HG03135 (cell line): Measurements from ENCODE around the gene CACNA2D4.

Experiments
- ATAC-seq: cut with Tn5 transposase; IDR thresholded peaks from one replicate; pipeline ENCODE4 v1.9.1; 2021; ENCODE audit warnings: mild to moderate bottlenecking, moderate library complexity; ENCODE audit not compliant: unreplicated experiment

Gene CACNA2D4

DNA sequence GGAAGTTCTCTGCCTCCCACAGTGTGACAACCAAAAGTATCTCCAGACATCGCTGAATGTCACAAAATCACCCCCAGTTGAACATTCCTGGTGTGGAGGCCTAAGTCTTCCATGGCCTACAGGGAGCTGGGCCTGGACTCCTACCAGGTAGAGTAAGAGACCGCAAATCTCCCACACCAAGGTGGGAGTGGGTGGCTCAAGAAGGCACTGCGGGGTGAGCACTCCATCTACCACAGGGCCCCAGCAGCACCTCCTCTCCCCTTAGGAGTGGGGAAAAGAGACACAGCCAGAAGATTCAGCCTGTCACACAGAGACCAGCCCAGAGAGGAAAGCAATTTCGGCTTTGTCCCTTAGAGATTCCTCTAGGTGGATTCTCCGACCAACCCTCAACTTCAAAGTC, 72.6 kb downstream of the CACNA2D4 start:
- no peak for ATAC-seq

DNA sequence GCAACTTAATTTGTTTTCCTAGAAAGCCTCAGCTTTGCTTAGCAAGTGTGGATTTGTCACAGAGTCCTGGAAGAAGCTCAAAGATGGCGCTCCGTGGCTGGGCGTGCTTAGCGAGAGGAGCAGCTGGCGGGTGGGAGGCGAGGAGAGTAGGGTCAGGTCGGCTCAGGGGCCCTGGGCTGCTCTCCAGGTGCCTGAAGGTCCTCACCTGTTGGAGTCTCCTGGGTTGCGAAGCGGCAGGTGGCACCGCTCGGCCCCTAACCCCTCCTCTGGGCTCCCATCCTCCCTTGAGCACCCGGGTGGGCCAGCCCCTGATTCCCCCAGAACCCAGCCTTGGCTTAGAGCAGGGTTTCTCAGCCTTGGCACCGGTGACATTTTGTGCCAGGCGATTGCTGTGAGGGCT, 73.0 kb downstream of the CACNA2D4 start:
- ATAC-seq = no peak

DNA sequence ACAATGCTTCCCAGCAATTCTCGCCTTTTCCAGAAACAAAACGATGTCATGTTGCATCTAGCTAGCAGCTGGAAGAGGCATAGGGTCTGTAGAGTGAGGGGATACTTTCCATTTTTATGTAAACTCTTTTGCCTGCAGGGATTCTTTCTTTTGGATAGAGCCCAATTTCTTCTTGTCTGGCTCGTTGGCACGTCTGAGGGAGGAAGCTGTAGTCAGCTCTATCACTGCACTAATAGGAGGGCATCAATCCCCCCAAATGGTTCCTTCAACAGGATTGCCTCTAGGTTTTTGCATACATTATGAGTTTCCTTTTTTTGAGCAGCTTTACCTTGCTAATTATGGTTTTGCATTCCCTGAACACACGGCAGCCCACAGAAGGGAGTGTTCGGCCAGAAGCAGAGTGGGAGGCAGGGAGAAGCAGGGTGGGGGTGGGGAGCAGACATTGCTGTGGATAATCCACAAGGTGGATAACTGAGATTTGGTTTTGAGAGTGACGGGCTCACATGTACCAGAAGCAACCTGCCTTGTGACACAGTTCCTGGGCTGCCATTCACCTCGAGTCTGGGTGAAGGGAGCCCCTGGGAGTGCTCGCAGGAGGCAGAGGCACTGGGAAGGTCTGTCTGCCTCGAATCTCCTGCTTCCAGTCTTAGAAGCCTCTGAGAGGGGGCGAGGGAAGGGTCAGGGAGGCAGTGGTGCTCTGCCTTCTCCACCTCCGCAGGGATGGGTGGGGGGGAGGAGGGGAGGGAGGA, 73.6 kb downstream of the CACNA2D4 start:
- ATAC-seq = no peak

DNA sequence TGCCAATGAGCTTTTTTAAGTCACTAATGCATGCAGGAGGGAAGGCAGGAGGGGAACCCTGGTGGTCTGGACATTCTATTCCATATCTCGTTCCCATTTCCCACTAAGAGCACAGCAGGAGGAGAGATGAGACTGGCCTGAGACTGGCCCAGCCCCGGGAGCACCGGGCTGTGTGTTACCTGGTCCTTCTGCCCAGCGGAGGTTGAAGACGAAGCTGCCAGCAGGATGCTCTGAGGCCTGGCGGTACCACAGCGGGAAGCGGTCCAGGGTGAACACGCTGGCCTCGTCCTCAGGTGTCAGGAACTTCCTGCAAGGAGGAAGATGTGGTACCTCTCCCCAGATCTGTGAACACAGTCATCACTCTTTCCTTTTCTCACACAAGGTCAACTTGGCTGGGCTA, 74.2 kb downstream of the CACNA2D4 start:
- no peak for ATAC-seq

DNA sequence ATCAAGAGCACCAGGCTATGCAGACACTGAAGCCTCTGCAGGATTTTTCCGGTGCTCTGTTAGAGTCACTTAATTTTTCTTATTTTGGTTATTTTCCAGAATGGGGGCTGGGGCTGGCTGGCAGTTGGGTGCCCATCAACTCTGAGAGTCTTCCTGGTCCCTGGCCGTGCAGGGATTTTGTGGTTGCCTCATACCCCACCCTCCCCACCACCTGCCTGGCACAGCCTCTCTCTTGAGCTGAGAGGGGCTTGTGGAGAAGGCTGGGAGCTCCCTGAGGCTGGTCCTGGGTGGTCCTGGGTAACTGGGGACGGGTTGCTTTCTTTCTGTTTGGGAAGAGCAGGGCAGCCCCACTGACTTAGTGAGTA, 74.8 kb downstream of the CACNA2D4 start:
- no peak for ATAC-seq

DNA sequence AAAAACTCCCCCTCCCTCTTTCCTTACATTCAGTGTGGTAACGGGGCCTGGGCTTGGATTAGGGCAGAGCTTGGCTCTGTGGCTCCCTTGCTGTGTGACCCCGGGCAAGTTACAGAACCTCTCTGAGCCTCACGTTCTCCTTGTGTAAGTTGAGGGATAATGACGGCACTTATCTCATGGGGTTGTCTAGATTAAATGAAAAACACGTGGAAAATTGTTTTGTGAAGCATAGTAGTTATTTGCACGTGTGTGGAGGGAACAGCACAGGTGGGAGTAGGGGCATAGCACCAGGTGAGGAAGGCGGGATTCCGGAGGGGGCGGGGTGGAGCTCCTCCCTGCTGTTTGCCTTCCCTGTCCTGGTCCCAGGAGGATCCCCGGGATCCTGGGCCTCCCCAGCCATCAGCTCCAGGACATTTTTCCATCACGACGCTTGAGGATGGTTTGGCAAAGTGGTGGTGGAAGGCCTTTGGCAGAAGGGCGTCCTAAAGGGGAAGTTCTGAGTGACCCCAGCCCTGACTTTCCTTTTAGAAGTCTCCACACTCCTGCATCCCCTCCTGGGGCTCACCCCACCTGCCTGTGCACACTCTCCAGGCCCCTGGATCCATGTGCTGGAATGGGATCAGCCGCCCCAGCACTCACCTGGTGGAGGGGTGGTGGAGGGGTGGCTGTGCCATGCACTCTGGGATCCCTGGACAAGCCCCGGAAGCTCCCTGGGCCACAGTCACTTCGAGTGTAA, 75.4 kb downstream of the CACNA2D4 start:
- no peak for ATAC-seq

DNA sequence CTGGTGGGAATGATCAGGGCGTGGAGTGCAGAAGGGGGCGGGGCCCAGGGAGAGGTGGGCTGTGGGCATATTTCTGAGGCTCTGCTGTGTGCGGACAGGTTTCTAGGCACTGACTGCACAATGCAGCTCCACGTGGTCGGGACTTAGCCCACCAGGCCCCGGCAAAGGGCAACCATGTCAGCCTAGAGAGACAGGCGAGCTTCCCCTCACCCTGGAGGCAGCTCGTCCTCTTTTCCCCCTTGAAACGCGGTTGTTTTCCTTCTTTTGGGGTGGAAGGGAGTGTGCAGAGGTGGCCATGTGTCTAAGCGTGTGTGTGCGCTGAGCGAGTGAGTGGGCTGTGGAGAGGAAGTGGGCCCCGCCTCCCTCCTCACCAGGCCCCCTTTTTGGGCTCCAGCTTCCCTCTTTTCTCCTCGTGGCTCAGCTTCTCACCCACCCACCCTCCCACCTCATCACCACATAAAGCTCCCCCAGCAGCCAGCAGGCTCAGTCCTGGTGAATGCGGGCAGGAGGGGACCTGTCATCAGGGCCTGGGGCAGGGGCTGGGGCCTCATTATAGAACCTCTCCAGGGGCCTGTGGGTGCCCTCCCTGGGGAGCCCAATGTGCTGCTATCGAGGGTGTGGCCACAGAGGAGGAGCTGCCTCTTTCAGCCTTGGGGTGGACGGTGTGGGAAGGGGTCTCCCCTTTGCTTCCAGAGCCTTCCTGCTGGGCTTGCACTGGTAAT, 76.1 kb downstream of the CACNA2D4 start:
- ATAC-seq = no peak

DNA sequence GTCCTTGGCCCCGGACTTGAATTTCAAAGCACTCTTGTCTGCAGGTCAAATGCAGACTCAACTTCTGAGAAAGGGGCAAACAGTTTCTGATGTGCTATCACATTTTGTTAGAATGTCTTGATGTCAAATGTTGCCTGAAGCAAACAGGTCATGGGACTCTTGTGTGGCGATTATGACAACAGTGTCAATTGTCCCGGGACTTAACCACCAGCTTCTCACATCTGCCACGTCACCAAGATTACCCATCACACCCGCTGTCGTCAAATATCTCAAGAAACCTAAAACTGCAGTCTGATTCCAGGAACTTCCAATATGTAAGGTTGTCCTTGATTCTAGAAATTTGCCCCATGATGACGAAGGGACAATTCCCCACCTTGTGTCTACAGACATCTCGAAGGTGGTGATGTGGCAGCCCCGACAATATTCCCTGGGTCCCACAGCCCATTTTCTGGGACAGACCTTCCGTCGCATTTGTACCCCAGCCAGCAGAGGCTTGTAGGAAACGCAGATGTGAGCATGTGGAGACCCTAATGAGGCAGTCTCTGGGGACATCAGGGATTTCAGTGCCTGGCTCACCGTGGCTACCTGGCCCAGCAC, 76.8 kb downstream of the CACNA2D4 start:
- ATAC-seq = no peak

DNA sequence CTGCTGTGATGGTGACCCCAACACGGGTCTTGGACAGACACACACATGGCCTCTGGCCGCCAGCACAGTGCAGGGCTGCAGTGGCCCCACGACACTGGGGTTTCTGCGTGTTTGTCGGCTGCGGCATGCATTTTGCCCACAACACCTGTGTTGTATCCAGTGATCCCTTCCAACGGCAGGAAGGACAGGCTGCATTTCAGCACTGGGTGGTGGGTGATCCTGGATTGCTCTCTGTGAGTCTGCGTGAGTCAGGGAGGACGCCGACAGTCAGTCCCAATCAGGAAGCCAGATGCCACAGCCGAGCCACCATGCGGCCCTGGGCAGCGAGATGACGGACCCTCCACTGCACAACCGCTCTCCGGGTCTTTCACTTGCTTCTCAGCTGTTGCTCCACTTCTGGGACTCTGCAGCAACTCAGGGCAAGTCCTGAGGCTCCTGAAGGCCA, 77.4 kb downstream of the CACNA2D4 start:
- no peak for ATAC-seq

DNA sequence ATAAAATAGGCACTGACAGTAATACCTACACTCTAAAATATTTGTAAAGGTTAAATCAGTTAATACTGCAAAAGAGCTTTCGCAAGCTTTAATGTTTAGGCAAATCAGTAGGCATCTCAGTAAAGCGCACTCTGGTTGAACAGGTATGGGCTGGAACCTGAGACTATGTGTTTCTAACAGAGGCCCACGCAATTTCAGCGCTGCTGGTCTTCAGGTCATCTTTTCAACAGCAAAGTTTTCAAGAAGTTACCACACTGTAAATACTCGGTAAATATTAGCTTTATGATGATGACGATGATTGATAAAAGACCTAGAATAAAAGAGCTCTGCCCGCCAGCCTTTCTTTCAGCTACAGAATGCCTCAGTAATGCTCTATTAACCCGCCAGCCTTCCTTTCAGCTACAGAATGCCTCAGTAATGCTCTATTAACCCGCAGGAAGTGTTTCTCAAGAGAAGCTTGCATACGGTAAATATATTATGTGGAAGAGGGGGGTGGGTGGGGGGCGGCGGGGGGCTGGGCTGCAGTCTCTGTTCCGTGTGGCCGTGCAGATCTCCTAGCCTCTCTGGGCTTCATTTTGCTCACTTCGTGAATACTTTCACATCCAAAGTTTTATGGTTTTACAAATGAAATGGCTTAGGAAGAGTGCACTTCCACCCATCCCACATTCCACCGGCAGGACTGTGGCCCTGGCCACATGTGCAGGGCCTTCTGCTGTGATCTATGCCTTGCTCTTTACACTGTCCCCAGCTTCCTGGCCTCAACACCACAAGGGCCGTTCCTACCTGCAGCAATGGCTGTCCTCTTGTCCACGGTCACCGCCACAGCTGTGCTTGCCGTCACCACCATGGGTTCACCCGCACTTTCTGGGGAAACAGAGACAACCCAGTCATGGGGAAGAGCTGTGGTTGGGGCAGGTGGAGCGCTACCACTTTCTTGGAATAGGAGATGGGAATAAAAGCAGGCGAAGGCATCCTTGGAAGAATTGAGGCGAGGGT, 78.2 kb downstream of the CACNA2D4 start:
- ATAC-seq = no peak

DNA sequence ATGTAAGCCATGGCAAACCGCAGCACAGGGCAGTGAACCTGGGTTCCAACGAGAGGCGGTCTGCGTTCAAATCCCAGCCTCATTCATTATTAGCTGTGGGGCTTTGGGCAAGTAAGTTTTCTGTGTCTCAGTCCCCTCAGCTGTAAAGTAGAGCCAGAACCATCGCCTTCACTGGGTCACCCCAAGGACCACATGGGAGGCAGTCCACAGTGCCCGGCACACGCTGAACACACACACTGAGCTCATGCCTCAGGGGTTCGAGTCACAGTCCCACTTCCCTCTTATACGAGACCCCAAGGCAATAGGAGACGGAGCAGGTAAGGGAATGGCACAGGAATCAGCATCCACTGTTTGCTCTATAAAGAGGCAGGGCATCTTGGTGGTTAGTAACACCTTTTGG, 79.0 kb downstream of the CACNA2D4 start:
- ATAC-seq = no peak

DNA sequence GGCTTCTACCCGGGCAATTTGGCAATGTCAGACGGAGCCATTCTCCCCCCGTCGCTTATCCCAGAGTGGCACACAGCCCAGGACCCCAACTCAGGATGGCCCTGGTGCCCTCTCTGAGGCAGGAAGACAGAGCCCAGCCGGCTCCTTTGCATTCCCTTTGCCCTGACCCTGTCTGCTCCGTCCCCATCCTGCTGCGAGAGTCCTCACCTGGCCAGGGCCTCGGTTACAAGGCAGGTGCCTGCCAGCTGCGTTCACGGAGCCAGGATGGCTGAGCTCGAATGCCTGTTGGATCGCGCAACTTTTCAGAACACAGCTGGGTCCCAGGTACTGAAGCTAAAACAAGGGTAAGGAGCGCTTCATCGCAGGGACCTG, 79.5 kb downstream of the CACNA2D4 start:
- ATAC-seq = no peak

DNA sequence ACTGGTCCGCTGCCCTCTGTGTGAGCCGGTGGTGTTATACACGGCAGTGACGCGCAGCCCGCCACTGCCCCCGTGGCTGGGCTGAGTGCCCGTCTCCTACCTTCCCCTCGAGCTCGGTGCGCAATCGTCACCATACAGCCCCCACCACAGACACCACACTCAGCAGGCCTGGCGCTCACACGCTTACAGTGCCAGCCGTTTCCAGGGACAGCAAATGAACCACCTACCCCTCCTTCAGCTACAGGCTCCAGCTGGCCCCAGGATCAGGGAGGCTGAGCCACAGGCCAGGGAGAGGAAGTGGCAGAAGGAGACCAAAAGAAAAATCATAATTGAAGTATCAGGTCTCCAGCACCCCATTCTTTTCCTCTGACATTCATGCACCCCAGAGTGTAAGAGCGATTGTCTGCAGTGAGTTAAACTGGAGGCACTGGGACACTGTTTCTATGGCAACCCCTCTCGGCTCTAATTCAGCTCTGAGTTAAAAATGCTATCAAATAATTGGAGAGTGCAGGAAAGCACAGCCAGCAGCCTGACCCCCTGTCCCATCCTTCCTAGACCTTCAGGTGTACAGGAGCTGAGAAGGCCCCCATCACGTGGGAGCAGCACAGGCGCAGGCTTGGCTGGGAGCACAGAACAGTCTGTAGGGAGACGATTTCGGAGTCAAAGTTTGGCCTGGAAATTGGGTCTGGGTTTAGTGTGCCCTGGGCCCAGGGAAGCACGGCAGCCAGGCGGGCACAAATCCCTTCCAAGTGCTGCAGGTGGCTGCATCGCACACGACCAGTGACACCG, 80.1 kb downstream of the CACNA2D4 start:
- no peak for ATAC-seq

DNA sequence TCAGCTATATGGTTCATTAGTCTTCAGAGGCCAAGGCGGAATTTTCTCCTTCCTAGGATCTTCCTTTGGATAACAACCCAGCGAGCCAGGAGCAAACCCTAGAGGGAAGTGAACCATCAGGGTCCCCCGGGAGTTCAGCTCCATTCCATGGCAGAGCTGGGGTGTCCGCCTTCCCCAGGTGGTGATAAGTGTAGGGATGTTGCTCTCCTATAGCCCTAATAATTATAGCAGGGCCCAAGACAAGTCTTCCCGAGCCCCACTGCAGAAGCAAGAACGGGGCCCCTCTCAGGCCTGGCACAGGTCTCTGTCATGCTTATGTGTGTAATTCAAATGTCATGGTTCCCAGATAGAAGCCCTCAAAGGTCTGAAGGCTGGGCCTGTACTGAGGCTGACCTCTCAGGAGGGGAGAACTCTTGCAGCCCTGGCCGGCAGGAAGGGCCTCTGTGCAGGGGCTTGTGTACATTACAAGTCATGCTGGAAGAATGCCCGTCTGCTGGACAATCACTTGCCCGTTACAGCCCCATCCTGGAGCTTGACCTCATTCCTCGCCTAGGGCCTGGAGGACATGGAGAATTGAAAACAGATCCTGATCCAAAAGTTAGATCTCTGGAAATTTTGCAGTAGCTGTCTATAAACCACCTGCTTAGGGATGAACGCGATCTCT, 80.8 kb downstream of the CACNA2D4 start:
- no peak for ATAC-seq

DNA sequence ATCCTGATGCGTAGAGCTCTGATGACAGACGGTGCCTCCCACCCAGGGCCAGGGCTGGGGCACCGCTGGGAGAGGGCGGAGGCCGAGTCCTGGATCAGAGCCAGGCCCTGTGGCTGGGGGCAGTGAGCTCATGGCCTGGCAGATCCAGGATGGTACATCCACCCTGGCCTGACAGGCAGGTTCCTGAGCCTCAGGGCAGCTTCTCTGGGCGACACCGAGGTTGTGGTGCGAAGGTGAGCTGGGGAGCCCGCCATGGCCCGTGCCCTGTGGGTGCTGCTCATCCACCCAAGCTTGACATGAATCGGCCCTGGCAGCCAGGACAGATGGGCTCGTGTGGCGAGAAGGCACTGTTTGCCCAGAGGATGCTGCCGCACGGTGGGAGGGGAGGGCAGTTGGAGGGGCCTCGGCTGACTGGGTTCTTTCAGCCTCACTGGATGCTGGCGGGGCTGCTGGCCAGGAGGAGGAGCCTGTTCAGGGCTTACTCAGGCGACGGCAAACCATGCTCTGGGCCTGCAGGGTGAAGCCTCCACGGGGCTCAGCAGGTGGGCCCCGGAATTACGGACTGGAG, 81.5 kb downstream of the CACNA2D4 start:
- no peak for ATAC-seq

DNA sequence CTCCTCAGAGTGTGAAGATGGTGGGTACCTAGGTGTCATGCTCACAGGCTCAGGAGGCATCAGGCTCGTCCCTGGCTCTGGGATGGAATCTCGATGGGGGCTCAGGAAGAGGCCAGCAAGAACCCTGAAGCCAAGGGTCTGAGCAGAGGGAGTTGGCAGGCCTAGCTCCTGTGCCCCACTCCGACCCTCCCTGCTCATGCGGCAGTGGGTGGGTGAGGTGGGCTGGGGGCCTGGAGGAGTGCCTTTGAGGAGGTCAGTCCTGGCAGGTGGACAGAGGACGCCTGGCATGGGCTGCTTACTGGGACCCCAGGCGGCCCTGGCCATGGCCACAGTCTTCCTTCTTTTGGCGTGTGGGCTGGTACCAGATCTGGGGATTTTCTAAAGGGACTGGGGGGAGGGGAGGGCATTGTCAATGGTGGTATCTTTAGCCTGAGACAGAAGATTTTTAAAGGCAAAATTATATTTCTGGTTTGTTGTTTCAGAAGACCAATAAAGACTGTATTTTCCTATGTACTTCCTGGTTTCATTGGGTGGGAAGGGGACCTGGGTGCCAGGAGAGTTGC, 82.1 kb downstream of the CACNA2D4 start:
- ATAC-seq = no peak

DNA sequence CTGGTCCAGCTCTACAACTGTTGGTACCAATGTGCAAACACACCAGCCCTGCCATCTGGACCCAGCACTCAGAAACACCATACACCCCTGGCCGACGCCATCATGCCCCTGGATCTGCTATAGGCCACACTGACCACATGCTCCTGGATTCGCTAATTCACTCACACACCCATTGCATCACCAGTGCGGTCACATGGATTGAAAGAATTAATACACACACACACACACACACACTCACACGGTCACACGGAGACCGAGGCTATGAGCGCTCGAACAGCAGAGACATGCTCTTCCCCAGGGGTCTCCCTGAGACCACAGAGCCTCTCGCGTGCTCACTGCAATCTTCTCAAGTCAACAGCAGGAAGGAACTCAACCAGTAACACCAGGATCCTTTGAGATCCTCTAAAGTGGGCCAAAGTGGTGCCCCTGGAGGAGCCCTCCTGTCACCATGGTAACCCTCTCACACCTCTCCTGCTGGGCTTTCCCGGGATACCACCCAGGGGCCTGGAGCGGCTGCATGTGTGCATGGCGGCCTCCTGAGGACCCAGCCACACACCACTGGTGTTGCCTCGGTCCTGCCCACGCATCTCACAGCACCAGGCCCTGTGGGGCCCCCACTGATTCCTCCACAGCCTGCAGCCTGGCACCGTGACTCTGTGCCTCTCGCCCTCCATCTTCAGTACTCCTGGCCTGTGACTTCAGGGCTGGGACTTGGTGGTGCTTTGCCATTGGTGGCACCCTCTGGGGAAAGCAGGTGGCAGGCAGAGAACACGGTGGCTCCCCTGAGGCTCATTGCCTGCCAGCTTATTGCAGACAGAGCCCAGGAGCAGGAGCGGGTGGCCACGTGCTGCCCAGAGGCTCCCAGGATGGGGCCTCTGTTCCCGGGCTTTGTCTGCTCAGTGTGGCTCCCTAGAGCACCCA, 83.0 kb downstream of the CACNA2D4 start:
- ATAC-seq = no peak
